NB4 (cell line): ENCODE data around the gene KAZN.

Source experiments
- MYC ChIP-seq: IDR thresholded peaks from 2 replicates; pipeline ENCODE4 v1.6.1; 2011; ENCODE audit warnings: low read depth, low read length
- POLR2A ChIP-seq: IDR thresholded peaks from 2 replicates; pipeline ENCODE4 v1.6.1; 2011; ENCODE audit warnings: mild to moderate bottlenecking; ENCODE audit not compliant: insufficient read length; ENCODE audit errors: extremely low read depth
- TF ChIP-seq, protein P1 (sequence below): IDR thresholded peaks from one replicate; pipeline ENCODE4 v1.5.1; 2012; ENCODE audit warnings: low read depth, low read length

DNA sequence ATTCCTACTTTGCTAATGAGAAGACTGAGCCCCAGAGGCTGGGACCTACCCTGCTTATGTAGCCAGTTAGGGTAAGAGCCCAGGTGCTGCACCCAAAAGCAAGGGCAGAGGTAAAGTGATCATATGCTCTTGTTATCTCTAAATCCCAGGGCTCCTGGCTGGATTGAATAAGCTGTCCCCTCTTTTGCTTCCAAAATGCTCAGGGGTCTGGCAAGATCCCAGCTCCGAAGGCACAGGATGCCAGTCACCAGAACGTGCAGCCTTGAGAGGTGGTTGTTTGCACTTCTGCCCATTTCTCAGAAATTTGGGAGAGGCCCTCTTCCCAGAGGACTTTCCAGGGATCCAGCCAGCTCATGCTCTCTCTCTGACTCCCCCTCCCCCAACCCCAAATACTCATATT lies 412.7 kb downstream of the KAZN start:
- TF ChIP-seq POLR2A (no peak), MYC (no peak)
- TF ChIP-seq, protein P1, sequence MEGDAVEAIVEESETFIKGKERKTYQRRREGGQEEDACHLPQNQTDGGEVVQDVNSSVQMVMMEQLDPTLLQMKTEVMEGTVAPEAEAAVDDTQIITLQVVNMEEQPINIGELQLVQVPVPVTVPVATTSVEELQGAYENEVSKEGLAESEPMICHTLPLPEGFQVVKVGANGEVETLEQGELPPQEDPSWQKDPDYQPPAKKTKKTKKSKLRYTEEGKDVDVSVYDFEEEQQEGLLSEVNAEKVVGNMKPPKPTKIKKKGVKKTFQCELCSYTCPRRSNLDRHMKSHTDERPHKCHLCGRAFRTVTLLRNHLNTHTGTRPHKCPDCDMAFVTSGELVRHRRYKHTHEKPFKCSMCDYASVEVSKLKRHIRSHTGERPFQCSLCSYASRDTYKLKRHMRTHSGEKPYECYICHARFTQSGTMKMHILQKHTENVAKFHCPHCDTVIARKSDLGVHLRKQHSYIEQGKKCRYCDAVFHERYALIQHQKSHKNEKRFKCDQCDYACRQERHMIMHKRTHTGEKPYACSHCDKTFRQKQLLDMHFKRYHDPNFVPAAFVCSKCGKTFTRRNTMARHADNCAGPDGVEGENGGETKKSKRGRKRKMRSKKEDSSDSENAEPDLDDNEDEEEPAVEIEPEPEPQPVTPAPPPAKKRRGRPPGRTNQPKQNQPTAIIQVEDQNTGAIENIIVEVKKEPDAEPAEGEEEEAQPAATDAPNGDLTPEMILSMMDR = no peak
